ENCODE measurements around the gene PYCARD. TPM values are rescaled to one million over a fixed set of nuclear protein-coding genes. Genes with fewer than 3 reads are reported as not detected.

The PYCARD gene
- total RNA-seq, 1 experiment from 2014 or later, result 99.4 TPM

DNA sequence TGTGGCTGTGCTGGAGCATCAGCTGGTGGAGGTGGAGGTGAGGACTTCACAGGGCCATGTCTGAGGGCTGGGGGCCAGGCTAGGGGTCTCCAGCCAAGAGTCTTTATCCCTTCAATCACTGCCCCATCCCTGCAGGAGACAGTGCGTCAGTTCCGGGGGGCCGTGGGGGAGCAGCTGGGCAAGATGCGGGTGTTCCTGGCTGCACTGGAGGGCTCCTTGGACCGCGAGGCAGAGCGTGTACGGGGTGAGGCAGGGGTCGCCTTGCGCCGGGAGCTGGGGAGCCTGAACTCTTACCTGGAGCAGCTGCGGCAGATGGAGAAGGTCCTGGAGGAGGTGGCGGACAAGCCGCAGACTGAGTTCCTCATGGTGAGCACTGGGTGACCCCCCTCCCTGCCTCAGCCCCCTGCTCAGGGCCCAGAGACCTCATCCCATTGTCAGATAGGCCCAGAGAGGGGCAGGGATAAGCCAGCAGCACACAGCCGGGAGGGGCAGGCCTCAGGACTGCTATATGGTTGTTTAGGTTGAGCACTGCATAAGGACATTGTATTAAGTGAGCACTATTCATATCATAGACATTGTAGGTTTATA lies 16.7 kb upstream of the PYCARD start:
- ATAC-seq (no peak), DNase-seq (ENCODE audit: low read depth, low spot score) (no peak)
- in situ Hi-C loops (cut with HindIII; ENCODE audit: low pct_unique_long_range_greater_than_20kb, low sequenced_read_pairs), result no loop called here
- Histone ChIP-seq H3K36me3 (ENCODE audit: control insufficient read depth, insufficient read depth, low read length) (no peaks in the 10 kb centered on the region; the same call in 1 of the 2 replicates), H3K4me1 (ENCODE audit: control insufficient read depth, insufficient read depth, low read length) (peaks cover 7% of the 10 kb centered on the region; the same call in 1 of the 2 replicates), H3K27me3 (ENCODE audit: control insufficient read depth, insufficient read depth, low read length) (no peaks in the 10 kb centered on the region), H3K9me3 (ENCODE audit: control insufficient read depth, insufficient read depth, low read depth, low read length) (no peaks in the 10 kb centered on the region), H3K4me3 (ENCODE audit: low read depth in 2 of 2, low read length in 2 of 2) (no peak overlapping the region), H3K27ac (ENCODE audit: low read length) (no peak overlapping the region)
- TF ChIP-seq TCF7L2 (IDR thresholded peaks at IDR 0.05; ENCODE audit: low read depth, low read length), result no peak
- TF ChIP-seq SIN3A (IDR thresholded peaks at IDR 0.05; ENCODE audit: borderline replicate concordance, insufficient read depth, low read depth, low read length), result no peak
- TF ChIP-seq, protein P1, sequence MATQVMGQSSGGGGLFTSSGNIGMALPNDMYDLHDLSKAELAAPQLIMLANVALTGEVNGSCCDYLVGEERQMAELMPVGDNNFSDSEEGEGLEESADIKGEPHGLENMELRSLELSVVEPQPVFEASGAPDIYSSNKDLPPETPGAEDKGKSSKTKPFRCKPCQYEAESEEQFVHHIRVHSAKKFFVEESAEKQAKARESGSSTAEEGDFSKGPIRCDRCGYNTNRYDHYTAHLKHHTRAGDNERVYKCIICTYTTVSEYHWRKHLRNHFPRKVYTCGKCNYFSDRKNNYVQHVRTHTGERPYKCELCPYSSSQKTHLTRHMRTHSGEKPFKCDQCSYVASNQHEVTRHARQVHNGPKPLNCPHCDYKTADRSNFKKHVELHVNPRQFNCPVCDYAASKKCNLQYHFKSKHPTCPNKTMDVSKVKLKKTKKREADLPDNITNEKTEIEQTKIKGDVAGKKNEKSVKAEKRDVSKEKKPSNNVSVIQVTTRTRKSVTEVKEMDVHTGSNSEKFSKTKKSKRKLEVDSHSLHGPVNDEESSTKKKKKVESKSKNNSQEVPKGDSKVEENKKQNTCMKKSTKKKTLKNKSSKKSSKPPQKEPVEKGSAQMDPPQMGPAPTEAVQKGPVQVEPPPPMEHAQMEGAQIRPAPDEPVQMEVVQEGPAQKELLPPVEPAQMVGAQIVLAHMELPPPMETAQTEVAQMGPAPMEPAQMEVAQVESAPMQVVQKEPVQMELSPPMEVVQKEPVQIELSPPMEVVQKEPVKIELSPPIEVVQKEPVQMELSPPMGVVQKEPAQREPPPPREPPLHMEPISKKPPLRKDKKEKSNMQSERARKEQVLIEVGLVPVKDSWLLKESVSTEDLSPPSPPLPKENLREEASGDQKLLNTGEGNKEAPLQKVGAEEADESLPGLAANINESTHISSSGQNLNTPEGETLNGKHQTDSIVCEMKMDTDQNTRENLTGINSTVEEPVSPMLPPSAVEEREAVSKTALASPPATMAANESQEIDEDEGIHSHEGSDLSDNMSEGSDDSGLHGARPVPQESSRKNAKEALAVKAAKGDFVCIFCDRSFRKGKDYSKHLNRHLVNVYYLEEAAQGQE (IDR thresholded peaks at IDR 0.05; ENCODE audit: insufficient read depth in 1 of 2, low read depth in 2 of 2, low read length in 1 of 2), result no peak
- TF ChIP-seq, protein P2, sequence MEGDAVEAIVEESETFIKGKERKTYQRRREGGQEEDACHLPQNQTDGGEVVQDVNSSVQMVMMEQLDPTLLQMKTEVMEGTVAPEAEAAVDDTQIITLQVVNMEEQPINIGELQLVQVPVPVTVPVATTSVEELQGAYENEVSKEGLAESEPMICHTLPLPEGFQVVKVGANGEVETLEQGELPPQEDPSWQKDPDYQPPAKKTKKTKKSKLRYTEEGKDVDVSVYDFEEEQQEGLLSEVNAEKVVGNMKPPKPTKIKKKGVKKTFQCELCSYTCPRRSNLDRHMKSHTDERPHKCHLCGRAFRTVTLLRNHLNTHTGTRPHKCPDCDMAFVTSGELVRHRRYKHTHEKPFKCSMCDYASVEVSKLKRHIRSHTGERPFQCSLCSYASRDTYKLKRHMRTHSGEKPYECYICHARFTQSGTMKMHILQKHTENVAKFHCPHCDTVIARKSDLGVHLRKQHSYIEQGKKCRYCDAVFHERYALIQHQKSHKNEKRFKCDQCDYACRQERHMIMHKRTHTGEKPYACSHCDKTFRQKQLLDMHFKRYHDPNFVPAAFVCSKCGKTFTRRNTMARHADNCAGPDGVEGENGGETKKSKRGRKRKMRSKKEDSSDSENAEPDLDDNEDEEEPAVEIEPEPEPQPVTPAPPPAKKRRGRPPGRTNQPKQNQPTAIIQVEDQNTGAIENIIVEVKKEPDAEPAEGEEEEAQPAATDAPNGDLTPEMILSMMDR (IDR thresholded peaks at IDR 0.05), result no peak
- no peak for TF ChIP-seq POLR2AphosphoS5 (IDR thresholded peaks at IDR 0.05; ENCODE audit: low read depth, low read length)
- intact Hi-C loops (cut with micrococcal nuclease; ENCODE audit: unreplicated experiment), result loop anchor here (10.0 kb wide), 1 partner anchor 66 kb away; no protein-coding TSS in a partner anchor
- ChIA-PET CTCF (no interaction called here), POLR2A (no interaction called here)
- no TSS peak for BruUV-seq (replicated peaks)

DNA sequence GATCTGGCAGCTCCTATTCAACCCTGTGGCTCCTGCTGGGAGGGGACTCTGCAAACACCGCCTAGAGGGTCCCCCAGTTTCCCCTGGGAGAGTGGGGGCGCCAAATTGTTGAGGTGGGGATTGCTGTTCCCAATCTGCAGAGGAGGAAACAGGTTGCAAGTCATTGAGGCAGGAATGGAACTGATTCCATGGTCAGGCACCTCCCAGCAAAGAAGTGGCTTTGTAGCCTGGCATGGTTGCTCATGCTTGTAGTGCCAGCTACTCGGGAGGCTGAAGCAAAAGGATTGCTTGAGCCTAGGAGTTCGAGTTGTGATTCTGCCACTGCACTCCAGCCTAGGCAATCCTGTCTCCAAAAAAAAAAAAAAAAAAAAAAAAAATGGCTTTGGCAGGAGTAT lies 14.6 kb upstream of the PYCARD start:
- no peaks in the 10 kb centered on the region for H3K27me3 ChIP-seq (ENCODE audit: control insufficient read depth, insufficient read depth, low read length)
- H3K4me1 ChIP-seq (ENCODE audit: control insufficient read depth, insufficient read depth, low read length), result peaks cover 7% of the 10 kb centered on the region; the same call in 1 of the 2 replicates
- no peak for ATAC-seq
- H3K9me3 ChIP-seq (ENCODE audit: control insufficient read depth, insufficient read depth, low read depth, low read length), result no peaks in the 10 kb centered on the region
- H3K4me3 ChIP-seq (ENCODE audit: low read depth in 2 of 2, low read length in 2 of 2), result no peak overlapping the region
- H3K27ac ChIP-seq (ENCODE audit: low read length), result no peak overlapping the region
- in situ Hi-C loops (cut with HindIII; ENCODE audit: low pct_unique_long_range_greater_than_20kb, low sequenced_read_pairs), result no loop called here
- intact Hi-C loops (cut with micrococcal nuclease; ENCODE audit: unreplicated experiment), result loop anchor here (10.0 kb wide), 1 partner anchor 68 kb away; no protein-coding TSS in a partner anchor
- CTCF ChIA-PET, result no interaction called here
- DNase-seq (ENCODE audit: low read depth, low spot score), result no peak
- POLR2A ChIA-PET, result interaction anchor here (0.5 kb wide), 1 partner anchor 221 kb away, joined by 4 read pairs; no protein-coding TSS in a partner anchor
- TF ChIP-seq TCF7L2 (IDR thresholded peaks at IDR 0.05; ENCODE audit: low read depth, low read length), result no peak
- H3K36me3 ChIP-seq (ENCODE audit: control insufficient read depth, insufficient read depth, low read length), result no peaks in the 10 kb centered on the region; the same call in 1 of the 2 replicates
- BruUV-seq (replicated peaks), result no TSS peak

Data from Panc1 (cell line).